NT2/D1 (cell line): ENCODE results near the gene SYNPR.

Source experiments
- SUZ12 ChIP-seq: IDR thresholded peaks from 2 replicates; pipeline ENCODE4 v1.6.1; 2011; ENCODE audit not compliant: insufficient read length, insufficient read depth; ENCODE audit errors: extremely low read depth
- ZNF274 ChIP-seq: IDR thresholded peaks from 2 replicates; pipeline ENCODE4 v1.6.1; 2011; ENCODE audit warnings: mild to moderate bottlenecking, low read depth, low read length

DNA sequence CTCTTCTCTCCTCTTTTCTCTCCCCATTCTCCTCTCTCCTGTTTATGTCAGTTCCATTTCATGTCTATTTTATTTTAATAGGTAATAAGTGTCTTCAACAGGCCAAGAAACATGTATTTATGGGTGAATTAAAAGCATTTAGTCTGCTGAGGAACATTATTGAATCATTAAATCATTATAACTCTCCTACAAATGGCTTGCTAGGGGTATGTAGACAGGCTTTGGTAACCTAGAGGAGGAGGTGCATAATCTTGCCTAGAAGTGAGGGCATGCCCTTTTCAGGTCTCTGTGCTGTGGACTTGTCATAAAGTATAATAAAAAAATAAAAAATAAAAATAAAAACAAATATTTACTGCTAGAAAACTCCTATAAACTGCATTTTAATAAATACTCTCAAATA is 285.5 kb downstream of the SYNPR start:
- TF ChIP-seq ZNF274: no peak
- no peak for TF ChIP-seq SUZ12
